ENCODE measurements around the gene TEX48.

- no peak for TF ChIP-seq SIN3A (IDR thresholded peaks at IDR 0.05; ENCODE audit: borderline replicate concordance, insufficient read depth, low read depth, low read length)
- no peak for TF ChIP-seq CTCF (IDR thresholded peaks at IDR 0.05)
- no peak for TF ChIP-seq TCF7L2 (IDR thresholded peaks at IDR 0.05; ENCODE audit: low read depth, low read length)
- no peak for TF ChIP-seq POLR2AphosphoS5 (IDR thresholded peaks at IDR 0.05; ENCODE audit: low read depth, low read length)
- TF ChIP-seq, protein P1, sequence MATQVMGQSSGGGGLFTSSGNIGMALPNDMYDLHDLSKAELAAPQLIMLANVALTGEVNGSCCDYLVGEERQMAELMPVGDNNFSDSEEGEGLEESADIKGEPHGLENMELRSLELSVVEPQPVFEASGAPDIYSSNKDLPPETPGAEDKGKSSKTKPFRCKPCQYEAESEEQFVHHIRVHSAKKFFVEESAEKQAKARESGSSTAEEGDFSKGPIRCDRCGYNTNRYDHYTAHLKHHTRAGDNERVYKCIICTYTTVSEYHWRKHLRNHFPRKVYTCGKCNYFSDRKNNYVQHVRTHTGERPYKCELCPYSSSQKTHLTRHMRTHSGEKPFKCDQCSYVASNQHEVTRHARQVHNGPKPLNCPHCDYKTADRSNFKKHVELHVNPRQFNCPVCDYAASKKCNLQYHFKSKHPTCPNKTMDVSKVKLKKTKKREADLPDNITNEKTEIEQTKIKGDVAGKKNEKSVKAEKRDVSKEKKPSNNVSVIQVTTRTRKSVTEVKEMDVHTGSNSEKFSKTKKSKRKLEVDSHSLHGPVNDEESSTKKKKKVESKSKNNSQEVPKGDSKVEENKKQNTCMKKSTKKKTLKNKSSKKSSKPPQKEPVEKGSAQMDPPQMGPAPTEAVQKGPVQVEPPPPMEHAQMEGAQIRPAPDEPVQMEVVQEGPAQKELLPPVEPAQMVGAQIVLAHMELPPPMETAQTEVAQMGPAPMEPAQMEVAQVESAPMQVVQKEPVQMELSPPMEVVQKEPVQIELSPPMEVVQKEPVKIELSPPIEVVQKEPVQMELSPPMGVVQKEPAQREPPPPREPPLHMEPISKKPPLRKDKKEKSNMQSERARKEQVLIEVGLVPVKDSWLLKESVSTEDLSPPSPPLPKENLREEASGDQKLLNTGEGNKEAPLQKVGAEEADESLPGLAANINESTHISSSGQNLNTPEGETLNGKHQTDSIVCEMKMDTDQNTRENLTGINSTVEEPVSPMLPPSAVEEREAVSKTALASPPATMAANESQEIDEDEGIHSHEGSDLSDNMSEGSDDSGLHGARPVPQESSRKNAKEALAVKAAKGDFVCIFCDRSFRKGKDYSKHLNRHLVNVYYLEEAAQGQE (IDR thresholded peaks at IDR 0.05; ENCODE audit: insufficient read depth in 1 of 2, low read depth in 2 of 2, low read length in 1 of 2), result no peak
Measured at GRCh38 chr9:114652776-114653555, 29.0 kb downstream of the TEX48 start.
